Fibroblast of the aortic adventitia (primary cell): ENCODE data around the gene DDTL. TPM values are rescaled to one million over a fixed set of nuclear protein-coding genes. Genes with fewer than 3 reads are reported as not detected.
"Not testable (repeated sequence)": the region's sequence is repeated elsewhere in the genome, so short reads cannot be mapped to it uniquely, and the experiment has no call there.

Experiments used
- DNase-seq: peaks from one replicate; pipeline ENCODE4 v3.0.0-alpha.2; 2010; ENCODE audit warnings: low read depth
- H3K4me3 ChIP-seq: 2 replicates; pipeline ENCODE4 v1.5.1; 2011; ENCODE audit warnings: low read depth, mild to moderate bottlenecking, control low read depth, low read length, moderate library complexity
- CTCF ChIP-seq: IDR thresholded peaks from 2 replicates; pipeline ENCODE4 v1.5.1; 2011; ENCODE audit warnings: mild to moderate bottlenecking, low read length, control low read depth, inconsistent platforms; ENCODE audit not compliant: insufficient read depth
- total RNA-seq: library from RNA; depleted of rRNA; stranded (reverse); fragments of >200 nt; gene quantifications from 2 replicates; pipeline ENCODE4 v1.2.3, GENCODE V29; 2012; ENCODE audit warnings: low replicate concordance

DDTL gene
- total RNA-seq, 1 donor: 0.81 TPM

- not testable (repeated sequence) for H3K4me3 ChIP-seq, DNase-seq
These were observed 10.6 kb downstream of the DDTL start for GRCh38 chr22:23977304-23977703.

DNA sequence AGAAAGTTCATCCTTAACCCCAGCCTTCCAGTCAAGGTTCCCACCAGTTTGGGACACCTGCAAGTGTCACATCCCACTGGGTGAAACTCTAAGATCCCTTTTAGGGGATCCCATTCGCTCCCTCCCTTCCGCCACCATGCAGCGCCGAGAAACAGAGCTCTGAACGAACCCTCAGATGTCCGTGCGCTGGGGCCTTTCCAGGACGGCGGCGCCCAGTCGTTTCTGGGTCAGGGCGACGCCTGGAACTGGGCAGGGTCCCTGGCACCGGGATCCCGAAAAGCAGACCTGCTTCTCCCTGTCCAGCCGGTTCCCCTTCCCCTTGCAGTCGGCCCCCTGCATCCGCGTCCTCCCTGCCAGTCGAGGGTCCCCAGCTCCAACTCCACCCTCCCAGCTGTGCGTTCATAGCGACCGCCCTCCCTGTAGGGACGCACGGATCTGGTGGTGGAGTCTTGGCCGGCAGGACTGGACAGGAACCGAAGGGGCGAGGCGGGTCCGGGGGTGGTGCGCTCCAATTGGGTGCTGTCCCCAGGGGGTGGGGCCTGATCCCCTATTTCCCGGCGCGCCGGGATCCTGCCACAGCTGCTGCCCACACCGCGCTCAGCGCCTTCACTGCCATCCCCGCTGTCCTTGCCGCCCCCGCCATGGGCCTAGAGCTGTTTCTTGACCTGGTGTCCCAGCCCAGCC lies 13.0 kb downstream of the DDTL start, which contains the start of gene GSTT2:
TSS of gene GSTT2 (plus strand) at position 578 of the 684 bp plus-strand sequence.
- not testable (repeated sequence) for DNase-seq
- peak within 1 kb of the TSS; percentile 25 for H3K4me3 ChIP-seq

GRCh38 chr22:23980567-23980966 lies 13.9 kb downstream of the DDTL start:
- DNase-seq, H3K4me3 ChIP-seq: not testable (repeated sequence)

- no peak overlapping the region for H3K4me3 ChIP-seq
- DNase-seq: peak; percentile 53
- peak; percentile 76 for TF ChIP-seq CTCF
These were observed 17.7 kb downstream of the DDTL start for GRCh38 chr22:23984430-23984829.

DNA sequence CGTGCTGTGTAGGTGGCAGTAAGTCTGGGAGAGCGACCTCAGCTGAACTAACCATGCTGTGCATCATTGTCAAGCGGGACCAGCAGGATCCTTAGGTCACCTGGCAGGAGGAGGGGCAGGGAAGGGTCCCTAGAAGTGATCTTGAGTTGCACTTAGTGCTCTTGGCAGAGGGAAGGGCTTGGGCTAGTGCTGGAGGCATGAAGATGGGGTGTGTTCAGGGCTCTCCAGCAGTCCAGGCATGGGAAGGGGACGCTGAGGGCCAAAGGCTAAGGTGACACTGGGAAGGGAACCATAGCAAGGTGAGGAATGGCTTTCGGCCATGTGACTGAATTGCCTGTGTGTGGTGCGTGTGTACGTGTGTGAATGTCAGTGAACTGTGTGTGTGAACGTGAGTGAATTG lies 19.4 kb downstream of the DDTL start:
- not testable (repeated sequence) for H3K4me3 ChIP-seq

DNA sequence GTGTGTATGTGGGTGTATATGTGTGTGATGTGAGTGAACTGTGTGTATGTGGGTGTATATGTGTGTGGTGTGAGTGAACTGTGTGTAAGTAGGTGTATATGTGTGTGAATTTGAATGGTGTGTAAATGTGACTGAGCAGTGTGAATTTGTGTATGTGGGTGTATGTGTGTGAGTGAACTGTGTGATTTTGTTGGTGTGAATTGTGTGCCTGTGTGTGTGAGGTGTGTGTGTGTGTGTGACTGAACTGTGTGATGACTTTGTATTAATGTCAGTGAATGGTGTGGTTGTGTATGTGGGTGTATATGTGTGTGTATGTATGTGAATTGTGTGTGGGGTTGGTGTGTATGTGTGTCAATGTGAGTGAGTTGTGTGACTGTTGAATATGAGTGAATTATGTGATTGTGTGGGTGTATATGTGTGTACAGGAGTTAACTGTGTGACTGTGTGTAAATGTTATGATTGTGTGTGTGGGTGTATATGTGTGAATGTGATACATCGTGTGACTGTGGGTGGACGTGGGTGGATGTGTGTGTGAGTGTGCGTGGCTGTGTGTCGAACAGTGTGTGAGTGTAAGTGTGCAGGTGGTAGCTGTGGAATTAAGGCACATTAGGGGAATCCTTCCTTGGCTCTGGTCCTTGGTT lies 20.0 kb downstream of the DDTL start:
- not testable (repeated sequence) for H3K4me3 ChIP-seq, DNase-seq

More for the DNA sequence above, 19.4 kb downstream of the DDTL start:
- not testable (repeated sequence) for DNase-seq

- H3K4me3 ChIP-seq: not testable (repeated sequence)
- DNase-seq: peak; percentile 33
These were observed 23.0 kb downstream of the DDTL start for GRCh38 chr22:23989583-23990244.

GRCh38 chr22:23993080-23993479 lies 26.4 kb downstream of the DDTL start:
- DNase-seq, H3K4me3 ChIP-seq: not testable (repeated sequence)

GRCh38 chr22:23993581-23994177 lies 27.0 kb downstream of the DDTL start:
- H3K4me3 ChIP-seq, DNase-seq: not testable (repeated sequence)

GRCh38 chr22:23997092-23997491 lies 30.4 kb downstream of the DDTL start:
- DNase-seq: no peak
- TF ChIP-seq CTCF: no peak
- H3K4me3 ChIP-seq: no peak overlapping the region

- DNase-seq, H3K4me3 ChIP-seq: not testable (repeated sequence)
These were observed 33.1 kb downstream of the DDTL start for GRCh38 chr22:23999779-24000178.
